ENCODE data around the gene SERPINB7. TPM values are rescaled to one million over a fixed set of nuclear protein-coding genes. Genes with fewer than 3 reads are reported as not detected.
"Not testable (repeated sequence)": the region's sequence is repeated elsewhere in the genome, so short reads cannot be mapped to it uniquely, and the experiment has no call there.

The SERPINB7 gene, protein sequence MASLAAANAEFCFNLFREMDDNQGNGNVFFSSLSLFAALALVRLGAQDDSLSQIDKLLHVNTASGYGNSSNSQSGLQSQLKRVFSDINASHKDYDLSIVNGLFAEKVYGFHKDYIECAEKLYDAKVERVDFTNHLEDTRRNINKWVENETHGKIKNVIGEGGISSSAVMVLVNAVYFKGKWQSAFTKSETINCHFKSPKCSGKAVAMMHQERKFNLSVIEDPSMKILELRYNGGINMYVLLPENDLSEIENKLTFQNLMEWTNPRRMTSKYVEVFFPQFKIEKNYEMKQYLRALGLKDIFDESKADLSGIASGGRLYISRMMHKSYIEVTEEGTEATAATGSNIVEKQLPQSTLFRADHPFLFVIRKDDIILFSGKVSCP
- total RNA-seq = not detected in 2 replicates

- intact Hi-C loops (cut with micrococcal nuclease) = no loop called here
Observed at GRCh38 chr18:63775166-63775730, at the start of gene SERPINB7. Gene SERPINB7 (plus strand): TSS chr18:63775418. CDS start chr18:63782373, 6,955 bp downstream.

- intact Hi-C loops (cut with micrococcal nuclease) = no loop called here
Observed at GRCh38 chr18:63725682-63726480, 49.3 kb upstream of the SERPINB7 start.

GRCh38 chr18:63730773-63731172 lies 44.4 kb upstream of the SERPINB7 start:
- intact Hi-C loops (cut with micrococcal nuclease) = no loop called here

GRCh38 chr18:63731215-63731614 lies 44.0 kb upstream of the SERPINB7 start:
- intact Hi-C loops (cut with micrococcal nuclease) = no loop called here

- intact Hi-C loops (cut with micrococcal nuclease) = no loop called here
Observed at GRCh38 chr18:63736876-63737275, 38.3 kb upstream of the SERPINB7 start.

GRCh38 chr18:63741769-63742168 lies 33.4 kb upstream of the SERPINB7 start:
- intact Hi-C loops (cut with micrococcal nuclease) = no loop called here

DNA sequence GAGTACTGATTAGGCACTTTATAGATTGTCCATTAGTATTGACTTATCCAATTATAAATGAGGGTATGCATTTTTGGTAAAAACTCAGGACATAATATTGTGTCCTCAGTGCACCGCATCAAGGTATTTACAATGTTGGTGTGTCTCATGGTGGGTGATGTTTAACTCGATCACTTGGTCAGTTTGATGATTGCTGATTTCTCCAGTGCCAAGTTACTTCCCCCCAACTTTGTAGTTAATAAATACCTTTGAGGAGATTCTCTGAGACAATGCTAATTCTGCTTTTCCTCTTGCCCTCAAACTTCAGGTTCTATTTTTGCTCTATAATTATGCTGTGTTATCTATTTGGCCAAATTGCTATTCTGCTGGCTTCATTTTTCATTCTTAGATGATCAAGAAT lies 28.2 kb upstream of the SERPINB7 start:
- intact Hi-C loops (cut with micrococcal nuclease) = no loop called here

DNA sequence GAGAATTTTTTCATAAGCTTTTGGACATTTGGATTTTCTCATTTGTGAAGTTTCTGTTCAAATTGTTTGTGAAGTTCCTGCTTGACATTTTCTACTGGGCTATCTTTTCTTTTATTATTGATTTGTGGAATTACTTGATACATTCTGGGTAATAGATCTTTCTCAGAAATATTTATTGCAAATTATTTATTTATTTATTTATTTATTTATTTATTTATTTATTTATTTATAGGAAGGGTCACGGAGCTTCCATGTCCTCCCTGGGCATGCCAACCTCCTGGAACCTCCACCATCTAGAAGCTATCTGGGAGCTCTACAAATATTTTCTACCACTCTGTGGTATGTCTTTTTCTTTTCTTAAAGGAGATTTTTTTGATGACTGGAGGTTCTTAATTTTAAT lies 25.7 kb upstream of the SERPINB7 start:
- intact Hi-C loops (cut with micrococcal nuclease) = no loop called here

DNA sequence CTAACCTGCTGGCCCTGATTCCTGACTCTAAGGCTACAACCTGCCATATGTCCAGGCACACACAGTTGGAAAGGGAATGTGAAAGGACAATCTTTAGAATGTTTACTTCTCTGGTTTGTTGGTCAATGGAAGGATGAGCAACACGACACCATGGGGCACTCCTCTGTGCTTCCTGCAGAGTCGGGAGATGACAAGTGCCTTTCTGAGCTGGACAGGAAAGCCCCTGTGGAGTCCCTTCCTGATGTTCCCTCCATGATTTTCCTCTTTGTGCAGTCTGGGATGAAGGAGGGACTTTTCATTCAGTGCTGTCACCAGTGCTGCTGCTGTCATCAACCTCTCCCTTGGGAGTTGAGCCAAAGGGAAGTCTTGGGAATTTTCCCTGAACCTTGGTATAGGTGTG lies 22.6 kb upstream of the SERPINB7 start:
- intact Hi-C loops (cut with micrococcal nuclease) = no loop called here

GRCh38 chr18:63753676-63754075 lies 21.5 kb upstream of the SERPINB7 start:
- intact Hi-C loops (cut with micrococcal nuclease) = no loop called here

DNA sequence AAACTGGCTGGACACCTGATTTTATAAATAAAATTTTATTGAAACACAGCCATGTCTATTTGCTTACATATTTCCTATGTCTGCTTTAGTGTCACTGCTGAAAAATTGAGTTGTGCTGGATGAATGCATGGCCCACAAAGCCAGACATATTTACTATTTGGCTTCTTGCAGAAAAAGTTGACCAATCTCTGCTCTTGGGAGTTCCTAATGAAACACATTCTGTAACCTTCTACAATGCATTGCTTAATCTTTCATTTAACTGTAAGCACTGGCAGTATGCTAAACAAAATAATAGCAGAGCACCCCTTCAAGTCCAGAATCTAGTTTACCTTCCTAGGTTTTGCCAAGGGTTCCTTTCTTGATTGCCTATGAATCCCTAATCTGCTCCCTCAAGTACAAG lies 17.7 kb upstream of the SERPINB7 start:
- intact Hi-C loops (cut with micrococcal nuclease) = no loop called here

DNA sequence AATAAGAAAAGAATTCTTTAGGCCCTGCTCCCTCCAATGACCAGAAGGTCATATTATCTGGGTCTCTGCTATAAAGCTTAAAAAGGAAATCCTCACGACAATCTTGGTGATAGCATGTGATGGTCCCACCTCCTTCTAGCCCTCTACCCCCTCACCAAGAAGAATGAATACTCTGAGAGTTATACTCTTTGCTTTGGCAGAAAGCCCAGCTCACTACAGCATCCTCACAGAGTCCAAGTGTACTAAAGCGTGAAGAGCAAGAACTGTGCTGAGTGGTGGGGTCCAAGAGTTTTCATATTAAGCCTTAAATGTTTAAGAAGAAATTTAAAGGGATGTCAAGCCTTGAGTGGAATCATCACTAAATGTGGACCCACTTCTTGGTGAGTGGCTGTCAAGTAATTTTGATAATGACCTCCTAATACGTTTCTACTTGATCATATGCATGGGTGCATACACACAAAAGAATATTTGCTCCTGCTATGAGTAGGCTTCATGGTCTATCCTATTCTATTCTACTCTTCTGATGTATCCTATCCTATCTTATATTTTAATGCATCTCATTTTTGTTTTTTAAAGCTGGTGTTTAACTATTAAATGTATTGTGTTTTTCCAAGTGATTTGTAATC lies 16.5 kb upstream of the SERPINB7 start:
- intact Hi-C loops (cut with micrococcal nuclease) = no loop called here

GRCh38 chr18:63759786-63760185 lies 15.4 kb upstream of the SERPINB7 start:
- intact Hi-C loops (cut with micrococcal nuclease) = not testable (repeated sequence)

DNA sequence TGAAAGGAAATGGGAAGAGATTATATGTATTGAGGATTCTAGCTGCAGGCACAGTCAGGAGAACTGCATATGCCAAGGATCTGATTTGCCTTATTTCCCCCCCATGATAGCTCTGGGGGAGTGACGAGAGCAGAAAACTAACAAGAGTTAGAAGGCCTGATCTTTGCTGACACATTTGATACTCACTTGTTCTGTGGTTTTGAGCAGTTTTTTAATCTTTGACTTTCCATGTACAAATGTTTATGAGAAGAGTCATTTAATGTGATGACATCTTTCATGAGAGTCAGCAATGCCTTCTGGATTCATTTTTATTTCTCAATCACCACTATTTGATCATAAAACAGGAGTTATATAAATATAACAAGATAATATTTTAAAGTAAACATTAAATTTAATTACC lies 12.7 kb upstream of the SERPINB7 start:
- intact Hi-C loops (cut with micrococcal nuclease) = no loop called here

- intact Hi-C loops (cut with micrococcal nuclease) = no loop called here
Observed at GRCh38 chr18:63763831-63764600, 11.2 kb upstream of the SERPINB7 start.

DNA sequence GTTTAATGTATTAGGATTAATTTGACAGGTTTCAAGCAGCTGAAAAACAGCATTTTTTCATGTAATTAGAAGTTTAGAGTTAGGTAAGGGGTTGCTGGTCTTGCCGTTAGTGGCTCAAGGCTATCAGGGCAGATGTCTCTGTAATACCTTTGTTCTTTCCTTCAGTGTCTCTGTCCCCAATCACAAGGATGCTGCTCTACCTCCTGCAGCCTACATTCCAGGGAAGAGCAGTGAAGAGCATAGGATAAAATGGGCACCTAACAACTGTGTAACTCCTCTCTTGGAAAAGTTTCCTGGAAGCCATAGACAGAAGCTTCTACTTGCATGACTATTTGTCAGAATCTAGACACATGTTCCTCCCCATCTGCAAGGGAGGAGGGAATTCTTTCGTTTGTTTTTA lies 9.4 kb upstream of the SERPINB7 start:
- intact Hi-C loops (cut with micrococcal nuclease) = no loop called here

DNA sequence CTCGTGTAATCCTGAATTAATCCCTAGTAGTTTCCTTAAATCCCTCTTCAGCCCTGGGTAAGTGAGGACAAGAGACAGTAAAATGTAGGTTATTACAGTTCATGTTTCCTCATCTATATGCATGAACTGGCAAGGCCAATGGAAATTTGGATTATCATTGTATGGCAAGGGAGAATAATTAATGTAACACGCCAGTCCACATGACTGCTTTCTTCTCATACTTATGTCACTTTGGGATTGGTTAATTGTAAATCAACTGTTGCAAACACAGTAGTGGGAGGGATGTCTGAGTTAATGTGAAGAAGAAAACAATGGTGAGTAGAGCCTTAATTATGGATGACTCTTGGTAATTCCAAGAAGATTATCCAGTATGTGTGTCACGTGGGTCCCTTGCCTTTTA lies 1.7 kb upstream of the SERPINB7 start:
- intact Hi-C loops (cut with micrococcal nuclease) = no loop called here

- intact Hi-C loops (cut with micrococcal nuclease) = no loop called here
Observed at GRCh38 chr18:63774511-63774910, 707 bp upstream of the SERPINB7 start.

DNA sequence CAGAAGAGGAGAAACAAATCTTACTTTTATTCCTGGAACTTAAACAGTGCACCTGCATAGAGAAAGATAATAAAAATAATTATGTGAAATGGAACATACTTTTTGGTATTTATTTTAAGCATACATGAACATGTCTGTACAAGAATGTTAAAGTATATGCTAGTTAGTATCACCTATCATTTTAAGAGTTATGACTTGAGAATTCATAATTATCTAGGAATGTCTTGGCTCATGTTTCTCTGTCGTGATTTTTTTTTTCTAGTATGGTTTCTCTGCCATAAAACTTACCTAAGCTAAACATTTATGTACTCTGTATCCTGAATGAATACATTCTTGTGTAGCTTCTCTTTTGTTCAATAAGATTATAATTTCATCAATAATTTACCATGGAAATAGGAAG lies 4.2 kb downstream of the SERPINB7 start:
- intact Hi-C loops (cut with micrococcal nuclease) = no loop called here

DNA sequence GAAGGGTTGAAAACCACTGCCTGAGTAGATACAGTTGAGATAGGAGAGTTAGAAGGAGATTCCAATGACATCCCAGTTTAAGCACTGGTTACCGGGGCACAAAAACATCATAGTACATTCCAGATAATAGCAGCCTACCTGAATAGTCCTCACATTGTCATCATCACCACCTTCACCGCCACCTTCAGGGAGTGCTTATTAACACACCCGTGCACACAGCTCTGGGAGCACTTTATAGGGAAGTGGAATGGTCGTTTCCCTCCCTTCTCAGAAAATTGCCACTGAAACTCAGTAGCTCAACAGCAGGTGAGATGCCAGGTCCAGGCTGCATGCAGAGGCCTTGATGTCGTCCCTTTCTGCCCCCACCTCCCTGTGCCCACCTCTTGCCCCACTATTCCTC lies 8.2 kb downstream of the SERPINB7 start:
- intact Hi-C loops (cut with micrococcal nuclease) = no loop called here

Measured in T-helper 1 cell treated with Interleukin-12 subunit alpha and Interleukin-12 subunit beta and Interleukin-4 antibody, amounts not matched to agents 30 ng/mL and 1 ng/mL, for 36 hours (primary cell).